Activated CD8-positive, alpha-beta memory T cell treated with anti-CD3 and anti-CD28 coated beads for 48 hours (primary cell): ENCODE results near the gene MGLL.

ENCODE experiments used
- DNase-seq, 3 experiments: peaks; one replicate each; pipeline ENCODE4 v3.0.0-alpha.2; 2020; ENCODE audit warnings: low read depth in 2 of 3, low spot score in 2 of 3

Gene MGLL

DNA sequence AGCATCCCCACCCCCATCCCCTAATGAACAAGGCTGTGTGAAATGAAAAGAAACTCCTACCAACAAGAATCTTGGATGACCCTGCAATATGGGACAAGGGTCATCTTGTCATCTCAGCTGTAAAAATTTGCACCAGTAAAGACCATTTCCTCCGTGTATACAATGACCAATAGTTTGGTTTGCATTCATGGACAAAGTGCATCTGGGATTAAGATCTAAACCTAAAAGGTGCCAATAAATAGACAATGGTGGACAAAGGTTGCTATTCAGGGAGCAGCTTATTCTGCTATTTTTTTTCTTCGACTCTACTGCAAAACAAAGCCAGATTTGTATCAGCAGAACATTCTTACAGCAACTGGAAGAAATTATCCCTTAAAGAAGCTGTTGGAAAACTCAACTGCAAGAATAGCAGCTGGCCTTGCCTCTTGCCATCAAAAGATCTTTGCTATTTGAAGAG lies 8.0 kb downstream of the MGLL start:
- DNase-seq = no peak

GRCh38 chr3:127812151-127812550 lies 10.2 kb downstream of the MGLL start:
- DNase-seq = no peak

DNA sequence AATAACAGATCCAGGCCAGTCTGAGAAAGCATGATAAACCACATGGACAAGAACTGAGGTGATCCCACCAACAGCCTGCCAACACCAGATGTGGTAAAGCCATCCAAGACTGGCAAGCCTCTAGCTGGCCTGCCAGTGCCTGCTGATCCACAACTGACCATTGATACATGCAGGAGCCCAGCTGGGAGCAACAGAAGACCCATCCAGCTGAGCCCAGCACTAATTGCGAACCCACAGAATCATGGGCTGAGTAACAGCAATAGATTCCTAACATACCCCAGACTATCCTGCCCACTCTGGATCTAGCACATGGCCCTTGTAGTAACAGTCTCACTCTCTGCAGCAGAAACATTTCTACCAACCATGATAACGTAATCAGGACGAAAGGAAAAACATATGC lies 10.6 kb downstream of the MGLL start:
- DNase-seq = no peak

DNA sequence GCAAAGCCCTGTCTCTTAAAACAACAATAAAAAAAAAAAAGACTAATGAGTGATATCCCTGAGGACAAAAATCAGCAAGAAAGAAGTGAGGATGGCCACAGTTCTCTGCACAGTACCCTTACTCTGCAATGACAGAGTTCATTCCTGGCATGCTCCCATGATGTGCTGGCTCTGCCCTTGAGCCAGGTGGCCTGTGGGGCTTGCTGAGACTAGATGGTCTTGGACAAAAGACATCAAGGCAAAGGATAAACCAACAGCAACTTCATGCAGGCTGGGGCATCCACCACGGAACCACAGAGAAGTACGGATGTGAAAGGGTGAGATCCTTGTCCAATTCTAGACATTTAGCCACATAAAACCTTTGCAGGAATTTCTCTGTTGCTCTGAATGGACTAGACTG lies 12.7 kb downstream of the MGLL start:
- no peak for DNase-seq

- no peak for DNase-seq
These were observed 13.1 kb downstream of the MGLL start for GRCh38 chr3:127809211-127809610.

- no peak for DNase-seq
These were observed 14.1 kb downstream of the MGLL start for GRCh38 chr3:127808197-127808596.

- no peak for DNase-seq
These were observed 17.1 kb downstream of the MGLL start for GRCh38 chr3:127805026-127805753.

DNA sequence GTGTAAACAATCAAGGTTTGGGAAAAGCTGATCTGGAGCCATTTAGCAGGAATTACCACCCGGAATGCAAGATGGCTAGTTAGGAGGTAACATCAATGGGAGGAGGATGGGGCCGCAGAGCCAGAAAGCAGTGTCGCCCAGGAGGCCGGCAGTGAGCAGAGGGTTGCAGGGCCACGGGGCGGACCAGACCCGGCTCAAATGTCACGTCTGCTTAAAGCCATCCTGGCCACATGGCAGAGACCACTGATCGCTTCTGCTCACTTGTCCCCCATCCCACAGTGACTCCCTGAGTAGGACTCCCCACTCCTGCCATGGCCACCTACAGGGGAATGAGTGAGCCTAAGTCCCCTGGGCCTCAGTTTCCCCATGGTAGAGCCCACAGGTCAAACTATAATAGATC lies 18.2 kb downstream of the MGLL start:
- no peak for DNase-seq

DNA sequence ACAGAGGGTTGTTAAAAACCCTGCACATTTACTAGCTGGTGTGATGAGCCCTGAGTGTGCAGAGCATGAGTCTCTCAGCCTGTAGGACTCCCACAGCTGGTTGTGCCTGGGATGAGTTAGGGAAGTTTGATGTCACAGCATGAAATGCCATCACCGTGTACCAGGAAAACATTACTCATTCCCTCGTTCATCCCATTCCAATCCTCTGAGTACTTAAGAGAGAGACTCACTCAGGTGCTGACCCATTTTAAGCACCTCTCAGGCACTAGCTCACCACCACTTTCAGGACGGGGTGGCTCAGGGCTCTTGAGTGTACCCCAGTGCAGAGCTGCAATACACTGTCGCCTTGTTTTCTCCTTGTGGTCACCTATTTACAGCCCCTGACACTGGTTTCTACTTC lies 18.7 kb downstream of the MGLL start:
- DNase-seq = no peak

GRCh38 chr3:127802606-127803005 lies 19.7 kb downstream of the MGLL start:
- DNase-seq = no peak

GRCh38 chr3:127801731-127802313 lies 20.5 kb downstream of the MGLL start:
- no peak for DNase-seq

DNA sequence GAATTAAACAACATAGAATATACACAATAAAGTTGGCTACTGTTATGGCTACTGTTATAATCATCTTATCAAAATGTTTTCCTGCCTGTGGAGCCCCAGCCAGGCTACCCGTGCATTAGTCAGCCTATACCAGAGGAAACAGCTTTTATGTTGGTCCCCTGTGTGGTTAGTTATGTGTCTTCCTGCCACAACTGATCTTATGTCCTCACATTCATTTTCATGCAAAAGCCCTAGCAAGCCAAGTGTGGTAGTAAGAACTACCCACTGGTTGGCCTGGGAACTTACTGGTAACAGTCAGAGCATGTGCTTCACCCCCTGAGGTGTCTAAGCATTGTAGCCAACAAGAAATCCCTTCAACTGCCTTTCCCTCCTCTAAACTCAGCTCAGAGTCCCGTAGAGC lies 21.8 kb downstream of the MGLL start:
- no peak for DNase-seq

DNA sequence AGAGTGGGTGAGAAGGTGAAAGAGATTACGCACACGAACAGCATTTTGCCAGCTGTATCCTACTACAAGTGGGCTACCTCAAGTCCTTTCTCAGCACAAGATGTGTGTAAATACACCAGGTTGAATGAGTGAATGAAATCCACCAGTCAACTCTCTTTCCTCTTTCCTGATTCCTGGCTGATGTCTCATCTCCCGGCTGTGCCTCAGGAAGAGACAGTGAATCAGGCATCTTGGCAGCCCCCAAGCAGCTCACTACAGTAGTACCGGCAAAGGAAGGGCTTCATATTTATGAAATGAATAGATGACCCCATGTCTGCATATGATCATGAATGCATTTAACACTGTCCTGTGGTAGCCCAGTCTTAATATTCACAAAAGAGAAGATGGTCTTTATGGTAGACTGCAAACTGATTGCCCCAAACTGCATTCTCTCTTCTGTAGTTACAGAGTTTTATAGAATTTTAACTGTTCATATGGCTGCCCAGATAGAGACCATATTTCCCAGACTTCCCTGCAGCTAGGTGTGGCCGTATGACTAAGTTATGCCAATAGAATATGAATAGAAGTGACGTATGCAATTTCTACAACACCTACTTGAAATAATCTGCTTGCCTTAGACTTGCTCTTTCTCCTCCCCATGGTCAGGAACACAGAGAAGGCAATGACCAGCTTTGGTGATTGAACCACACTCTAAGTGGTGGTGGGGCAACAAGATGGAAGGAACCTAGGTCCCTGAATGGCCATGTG lies 22.7 kb downstream of the MGLL start:
- DNase-seq = no peak

DNA sequence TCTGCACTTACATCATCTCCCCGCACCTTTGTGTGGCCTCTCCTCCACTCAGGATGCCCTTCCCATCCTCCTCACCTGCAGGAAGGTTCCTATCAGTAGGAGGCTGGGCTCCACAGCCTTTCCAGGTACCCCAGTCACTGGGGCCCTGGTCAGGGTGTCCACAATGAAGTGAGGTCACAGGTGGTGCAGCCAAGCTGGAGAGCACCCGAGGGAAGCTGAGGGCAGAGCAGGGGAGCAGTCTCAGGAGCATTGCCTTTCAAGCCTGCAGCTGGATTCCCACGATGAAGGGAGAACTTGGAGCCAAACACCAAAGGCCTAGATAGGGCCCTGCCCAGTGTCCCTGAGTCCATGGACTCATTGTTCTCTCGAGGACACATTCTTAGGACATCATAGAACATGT lies 23.6 kb downstream of the MGLL start:
- DNase-seq = no peak

- DNase-seq = no peak
These were observed 25.5 kb downstream of the MGLL start for GRCh38 chr3:127796831-127797150.

DNA sequence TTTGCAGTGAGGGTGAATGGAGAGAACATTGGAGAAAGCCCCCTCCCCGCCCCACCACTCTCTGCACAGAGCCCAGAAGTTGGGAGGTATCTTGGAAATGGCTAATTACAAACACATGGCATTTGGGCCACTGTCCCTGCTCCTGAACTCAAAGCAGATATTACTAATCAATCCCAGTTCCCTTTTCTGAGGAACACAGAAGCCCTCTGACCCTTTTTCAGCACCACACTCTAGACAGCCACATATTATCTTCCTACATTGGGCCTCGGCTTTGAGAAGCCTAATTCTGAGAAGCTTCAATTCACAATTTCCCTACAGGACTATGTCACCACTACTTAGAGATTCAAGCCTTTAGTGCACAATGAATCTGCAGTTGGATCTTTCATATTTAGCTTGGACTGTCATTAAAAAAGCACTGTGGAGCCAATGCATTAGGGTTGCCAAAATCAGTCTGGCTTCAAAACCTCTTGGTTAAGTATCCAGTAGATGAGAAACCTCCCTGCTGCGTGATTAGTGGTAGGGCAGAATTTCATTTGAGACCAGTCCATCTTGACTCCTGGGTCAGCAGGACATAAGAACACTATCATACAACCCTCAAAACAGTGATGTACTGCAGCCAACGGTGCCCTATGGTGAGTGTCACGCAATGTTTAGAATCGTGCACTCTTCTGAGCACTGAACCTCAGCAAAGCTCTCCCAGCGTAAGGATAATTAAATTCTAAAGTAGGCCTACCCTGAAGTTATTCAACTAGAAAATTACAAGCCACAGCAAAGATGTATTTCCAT lies 26.1 kb downstream of the MGLL start:
- DNase-seq = no peak

GRCh38 chr3:127794972-127795371 lies 27.3 kb downstream of the MGLL start:
- no peak for DNase-seq

DNA sequence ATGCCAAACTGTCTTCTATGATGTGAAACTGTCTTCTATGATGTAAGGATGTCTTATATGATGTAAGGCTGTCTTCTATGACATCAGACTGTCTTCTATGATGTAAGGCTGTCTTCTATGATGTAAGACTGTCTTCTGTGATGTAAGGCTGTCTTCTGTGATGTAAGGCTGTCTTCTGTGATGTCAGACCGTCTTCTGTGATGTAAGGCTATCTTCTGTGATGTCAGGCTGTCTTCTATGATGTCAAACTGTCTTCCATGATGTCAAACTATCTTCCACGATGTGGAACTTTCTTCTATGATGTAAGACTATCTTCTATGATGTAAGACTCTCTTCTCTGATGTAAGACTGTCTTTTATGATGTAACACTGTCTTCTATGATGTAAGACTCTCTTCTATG lies 27.9 kb downstream of the MGLL start:
- DNase-seq = no peak

GRCh38 chr3:127792541-127793292 lies 29.6 kb downstream of the MGLL start:
- no peak for DNase-seq

DNA sequence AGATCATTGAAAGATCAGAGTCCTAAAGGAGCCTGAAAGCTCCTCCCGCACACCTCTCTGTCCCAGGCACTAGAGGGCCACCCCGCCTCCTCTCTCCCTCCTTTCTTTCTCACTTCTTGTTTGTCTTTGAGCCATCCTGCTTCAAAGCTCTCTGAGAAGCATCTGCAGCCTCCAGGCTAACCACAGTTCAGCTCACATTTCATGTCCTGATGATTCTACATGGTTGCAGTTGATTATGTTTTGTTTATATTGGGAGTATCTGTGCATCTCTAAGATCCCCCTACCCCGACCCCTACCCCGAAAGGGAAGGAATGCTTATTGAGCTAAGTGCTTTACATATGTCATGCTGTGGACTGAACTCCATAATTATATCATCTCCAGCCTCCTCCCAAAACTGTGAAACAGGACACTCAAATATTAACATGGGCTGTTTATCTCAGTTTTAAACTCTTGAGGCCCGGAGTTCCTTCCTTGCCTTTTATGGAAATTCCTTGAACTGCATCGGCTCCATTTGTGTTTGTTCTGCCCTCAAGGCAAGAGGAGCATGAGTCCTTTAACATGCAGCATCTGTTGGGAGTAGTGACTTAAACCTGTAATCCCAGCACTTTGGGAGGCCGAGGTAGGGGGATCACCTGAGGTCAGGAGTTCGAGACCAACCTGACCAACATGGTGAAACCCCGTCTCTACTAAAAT lies 30.9 kb downstream of the MGLL start:
- no peak for DNase-seq

DNA sequence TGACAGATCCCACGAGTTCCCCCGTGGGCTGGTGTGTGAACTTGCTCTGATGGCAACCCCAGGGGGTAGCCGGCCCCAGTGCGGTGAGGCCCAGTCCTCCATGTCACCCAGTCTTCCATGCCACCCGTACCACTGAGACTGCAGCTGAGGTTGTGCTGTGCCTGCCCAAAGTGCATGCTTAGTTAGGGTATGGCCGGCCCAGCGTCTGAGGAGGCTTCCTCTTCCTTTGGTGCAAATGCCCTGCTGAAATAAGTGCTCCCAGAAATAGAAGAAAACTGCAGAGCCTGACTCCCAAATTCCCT lies 31.5 kb downstream of the MGLL start:
- no peak for DNase-seq
